CD4-positive, alpha-beta T cell treated with Interleukin-10 for 1 hour (primary cell): Measurements from ENCODE around the gene PSMD4.

Experiments used
- DNase-seq: peaks from one replicate; pipeline ENCODE4 v3.0.0-alpha.2; 2020

Gene PSMD4

GRCh38 chr1:151309811-151310323 lies 55.3 kb downstream of the PSMD4 start:
- no peak for DNase-seq

GRCh38 chr1:151311011-151311410 lies 56.5 kb downstream of the PSMD4 start:
- no peak for DNase-seq

GRCh38 chr1:151311589-151312331 lies 57.2 kb downstream of the PSMD4 start:
- peak; percentile 39 for DNase-seq

- DNase-seq: no peak
Observed at GRCh38 chr1:151312411-151312810, 57.9 kb downstream of the PSMD4 start.

GRCh38 chr1:151312826-151313225 lies 58.3 kb downstream of the PSMD4 start:
- no peak for DNase-seq

- no peak for DNase-seq
Observed at GRCh38 chr1:151313501-151313900, 59.0 kb downstream of the PSMD4 start.

- DNase-seq: no peak
Observed at GRCh38 chr1:151314137-151314875, 59.8 kb downstream of the PSMD4 start.

- DNase-seq: no peak
Observed at GRCh38 chr1:151315565-151316235, 61.2 kb downstream of the PSMD4 start.
